K562 (cell line): ENCODE results near the gene FASTKD2. TPM values are rescaled to one million over a fixed set of nuclear protein-coding genes. Genes with fewer than 3 reads are reported as not detected.

Experiments
- ATAC-seq: fragments of 200-7000 bp; cut with Tn5 transposase; 3 replicates; pipeline ENCODE4 v1.9.1; 2020; ENCODE audit warnings: moderate library complexity
- BruUV-seq: library from RNA; stranded (reverse); fragments of 400-500 nt; replicated peaks from 2 replicates; lab custom pipeline; 2021; lab: Mats Ljungman, UMichigan
- CTCF ChIA-PET: fragments of 300-600 bp; formaldehyde crosslinking; extraction: SDS; loops from one replicate; lab custom pipeline; 2021; ENCODE audit warnings: low intra/inter-chr PET ratio; lab: Yijun Ruan, JAX
- POLR2A ChIA-PET: fragments of 300-600, 350-650 bp; sonication (Branson Sonifier 250); formaldehyde crosslinking; extraction: SDS; loops from one replicate; lab custom pipeline; 2021; ENCODE audit warnings: antibody characterized with exemption, inconsistent platforms; lab: Yijun Ruan, JAX
- DNase-seq, 4 experiments: peaks; one replicate each; pipeline versions ENCODE4 v3.0.0 to v3.0.0-alpha.2; 2011 to 2018; ENCODE audit warnings: low spot score in 3 of 4, mixed read lengths in 3 of 4; ENCODE audit errors: extremely low read depth in 1 of 4
- FAIRE-seq: peaks from 2 replicates; lab custom pipeline; 2011; peaks lifted over from hg19 to GRCh38; lab: Jason Lieb, UNC
- H2AFZ ChIP-seq: 2 replicates; pipeline ENCODE4 v1.6.0; 2011; ENCODE audit warnings: low read depth, low read length, control low read depth, inconsistent platforms
- H3K27ac ChIP-seq: fragments of 200-600 bp; 3 replicates; pipeline ENCODE4 v1.8.0; 2011; ENCODE audit warnings: low read depth, mild to moderate bottlenecking, control low read depth, inconsistent platforms, low read length, moderate library complexity, mixed read lengths; ENCODE audit errors: extremely low read depth
- H3K27me3 ChIP-seq, 2 experiments: fragments of 300-600 bp in 1 of 2; 2 replicates in 1 of 2; 3 replicates in 1 of 2; pipeline versions ENCODE4 v1.6.0 to v1.8.0; 2011; ENCODE audit warnings: inconsistent platforms in 2 of 2, low read length in 2 of 2, mild to moderate bottlenecking in 1 of 2, mixed read lengths in 1 of 2, moderate library complexity in 1 of 2; ENCODE audit not compliant: control insufficient read depth in 2 of 2, insufficient read depth in 2 of 2
- H3K36me3 ChIP-seq: fragments of 300-600 bp; 3 replicates; pipeline ENCODE4 v1.8.0; 2011; ENCODE audit warnings: mild to moderate bottlenecking, low read length, inconsistent platforms; ENCODE audit not compliant: control insufficient read depth, insufficient read depth
- H3K4me1 ChIP-seq, 2 experiments: fragments of 200-600 bp in 1 of 2; replicated peaks in 1 of 2; 2 replicates in 1 of 2; 3 replicates in 1 of 2; pipeline versions ENCODE4 v1.5.1 to v1.8.0; 2011; ENCODE audit warnings: inconsistent platforms in 2 of 2, low read length in 2 of 2, mild to moderate bottlenecking in 1 of 2, mixed read lengths in 1 of 2, moderate library complexity in 1 of 2; ENCODE audit not compliant: control insufficient read depth in 2 of 2, insufficient read depth in 2 of 2
- H3K4me2 ChIP-seq: 2 replicates; pipeline ENCODE4 v1.6.1; 2011; ENCODE audit warnings: low read length, control low read depth, inconsistent platforms, mixed read lengths; ENCODE audit not compliant: insufficient read depth
- H3K4me3 ChIP-seq: fragments of 200-600 bp; sonication (generic), shearing (Covaris generic); 2 replicates; pipeline ENCODE4 v1.5.1; 2016; ENCODE audit warnings: control low read depth, inconsistent platforms
- H3K79me2 ChIP-seq: fragments of 200-600 bp; 3 replicates; pipeline ENCODE4 v1.8.0; 2011; ENCODE audit warnings: low read length, inconsistent platforms; ENCODE audit not compliant: control insufficient read depth, insufficient read depth
- H3K9ac ChIP-seq, 2 experiments: 2 replicates each; pipeline versions ENCODE4 v1.6.0 to v1.6.1; 2011; ENCODE audit warnings: low read depth in 2 of 2, low read length in 2 of 2, control low read depth in 1 of 2, inconsistent platforms in 1 of 2, mild to moderate bottlenecking in 1 of 2, mixed read lengths in 1 of 2; ENCODE audit not compliant: insufficient read depth in 1 of 2
- H3K9me1 ChIP-seq: one replicate; pipeline ENCODE4 v1.6.0; 2011; ENCODE audit warnings: inconsistent platforms, mild to moderate bottlenecking, low read length, moderate library complexity; ENCODE audit not compliant: control insufficient read depth, insufficient read depth
- H3K9me3 ChIP-seq: replicated peaks from 2 replicates; pipeline ENCODE4 v1.5.1; 2011; ENCODE audit warnings: low read depth, low read length, inconsistent platforms; ENCODE audit not compliant: control insufficient read depth, insufficient read depth
- H4K20me1 ChIP-seq: replicated peaks from 2 replicates; pipeline ENCODE4 v1.6.1; 2011; ENCODE audit warnings: low read length, inconsistent platforms, mixed read lengths; ENCODE audit not compliant: control insufficient read depth, insufficient read depth
- BMI1 ChIP-seq: fragments of 150-350 bp; IDR thresholded peaks from 2 replicates; pipeline ENCODE4 v1.6.1; 2014; ENCODE audit warnings: low read length
- BRD9 ChIP-seq: fragments of 450-650 bp; IDR thresholded peaks from 2 replicates; pipeline ENCODE4 v1.6.1; 2018; ENCODE audit warnings: low read depth; ENCODE audit not compliant: partially characterized antibody
- HMG20A ChIP-seq: fragments of 450-650 bp; formaldehyde crosslinking; conservative IDR thresholded peaks from 2 replicates; pipeline ENCODE4 v1.4.0; 2020; ENCODE audit warnings: mild to moderate bottlenecking, mixed read lengths
- KDM4B ChIP-seq, 2 experiments: fragments of 450-650 bp in 1 of 2; sonication (generic) in 1 of 2; IDR thresholded peaks; 2 replicates each; pipeline ENCODE4 v1.6.1; 2016 to 2017; ENCODE audit warnings: borderline replicate concordance in 2 of 2, antibody characterized with exemption in 1 of 2, low read depth in 1 of 2, mild to moderate bottlenecking in 1 of 2
- MYNN ChIP-seq, 2 experiments: sonication (generic); formaldehyde crosslinking in 1 of 2; IDR thresholded peaks; 2 replicates each; pipeline versions ENCODE4 v1.5.0 to v1.6.1; 2016 to 2020; ENCODE audit warnings: antibody characterized with exemption in 1 of 2, missing genetic modification reagents in 1 of 2
- PHTF2 ChIP-seq: fragments of 250-450 bp; sonication (Bioruptor Pico); IDR thresholded peaks from 2 replicates; pipeline ENCODE4 v1.5.0; 2021; ENCODE audit warnings: mild to moderate bottlenecking
- WGBS: fragments of 100-300 bp; shearing (Covaris generic); methylation state at CpG from one replicate; pipeline ENCODE4 v1.1.6; 2016; ENCODE audit warnings: low coverage, mixed read lengths; ENCODE audit not compliant: insufficient coverage; ENCODE audit errors: missing lambda C conversion rate; 5-methylcytosine and 5-hydroxymethylcytosine counted together
- in situ Hi-C: fragments of 300-500 bp; cut with MboI; formaldehyde crosslinking; loops from 4 replicates; pipeline ENCODE4 v1.15.0; 2018; ENCODE audit warnings: inconsistent platforms, mixed read lengths
- intact Hi-C: fragments of 100-400 bp; cut with micrococcal nuclease; formaldehyde crosslinking; loops from 2 replicates; pipeline ENCODE4 v1.14.2; 2022
- polyA plus RNA-seq, 8 experiments: library from polyadenylated mRNA; depleted of rRNA in 4 of 8; stranded (reverse) in 5 of 8; unstranded in 3 of 8; fragments of >200 nt; fragmentation: Nextera tagmentation in 2 of 8; fragmentation: Illumina TruSeq in 1 of 8; extraction: Ambion mirVana in 2 of 8; extraction: Trizol in 1 of 8; gene quantifications; 2 replicates each; pipeline versions ENCODE4 v1.2.1 to v1.2.3, GENCODE V29; 2011 to 2014; ENCODE audit warnings: inconsistent platforms in 1 of 8, missing spikeins in 1 of 8
- total RNA-seq, 7 experiments: library from RNA; depleted of rRNA in 6 of 7; stranded (reverse); fragments of >200 nt in 6 of 7; fragmentation: Illumina TruSeq in 2 of 7; extraction: Trizol in 2 of 7; gene quantifications; 2 replicates each; pipeline versions ENCODE4 v1.2.1 to v1.2.3, GENCODE V29; 2011 to 2021; ENCODE audit warnings: low replicate concordance in 1 of 7
- TF ChIP-seq, protein P1 (sequence below): sonication (generic); formaldehyde crosslinking; IDR thresholded peaks from 2 replicates; pipeline ENCODE4 v1.5.0; 2020; ENCODE audit warnings: missing genetic modification reagents

FASTKD2 gene
- total and polyA plus RNA-seq, 9 of the 15 experiments (the other 6 are each of a cell fraction or from before 2014, with no cell fraction given), result 20.8 to 90.6 (median 39.1) TPM

DNA sequence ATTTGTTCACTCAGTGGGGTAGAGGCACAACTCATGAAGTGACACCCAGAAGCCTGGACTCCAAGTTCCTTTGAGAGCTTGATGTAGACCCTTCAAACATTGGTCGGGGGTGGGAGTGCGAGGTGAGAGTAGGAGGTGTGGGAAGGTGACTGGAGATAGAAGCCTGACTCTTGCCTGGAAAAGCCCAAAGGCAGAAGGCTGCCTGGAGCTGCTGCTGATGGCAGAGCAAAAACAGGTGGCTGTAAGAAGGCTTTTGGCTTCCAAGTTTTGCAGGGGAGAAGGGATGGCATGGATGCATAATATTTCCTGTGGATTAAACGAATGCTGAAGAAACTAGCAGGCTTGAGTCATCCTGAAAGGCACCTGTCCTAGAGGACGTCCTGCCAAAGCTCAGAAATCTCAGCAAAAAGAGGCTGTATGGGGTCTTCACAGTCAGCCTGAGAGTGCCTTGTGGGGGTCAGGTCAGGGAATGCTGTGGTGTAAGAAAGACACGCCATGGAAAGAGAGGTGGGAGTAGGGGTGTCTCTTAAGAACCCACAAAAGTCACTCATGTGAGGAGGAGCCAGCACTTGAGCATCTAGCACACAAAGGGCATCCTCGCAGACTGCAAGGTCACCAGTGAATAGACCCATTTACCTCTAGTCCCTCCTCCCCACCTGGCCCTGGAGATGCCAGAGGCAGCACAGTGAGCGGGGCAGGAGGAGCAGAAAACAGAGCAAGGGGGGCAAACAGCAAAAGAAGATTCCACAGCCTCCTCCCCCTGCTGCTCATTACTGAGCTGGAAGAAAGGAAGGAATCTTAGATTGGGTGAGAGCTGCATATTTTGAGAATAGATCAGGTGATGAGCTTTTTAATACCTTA, 37.5 kb downstream of the FASTKD2 start:
- BruUV-seq, result no TSS peak
- CTCF ChIA-PET, result no interaction called here

More for the DNA sequence above, 37.5 kb downstream of the FASTKD2 start:
- ATAC-seq (no peak), DNase-seq (no peak), FAIRE-seq (no peak)
- H3K9ac ChIP-seq, result no peak overlapping the region
- H4K20me1 ChIP-seq, result no peaks in the 10 kb centered on the region
- no peaks in the 10 kb centered on the region for H3K36me3 ChIP-seq
- H3K27me3 ChIP-seq, result no peaks in the 10 kb centered on the region
- H3K79me2 ChIP-seq, result no peaks in the 10 kb centered on the region
- no peak overlapping the region for H3K4me3 ChIP-seq
- TF ChIP-seq MYNN (IDR thresholded peaks at IDR 0.05) (no peak), MYNN (CRISPR knock-in tag; IDR thresholded peaks at IDR 0.05) (no peak), BMI1 (no peak), BRD9 (no peak), HMG20A (no peak), KDM4B (IDR thresholded peaks at IDR 0.05; ENCODE audit: borderline replicate concordance in 2 of 2, low read depth in 1 of 2) (no peak), PHTF2 (no peak)
- TF ChIP-seq, protein P1, sequence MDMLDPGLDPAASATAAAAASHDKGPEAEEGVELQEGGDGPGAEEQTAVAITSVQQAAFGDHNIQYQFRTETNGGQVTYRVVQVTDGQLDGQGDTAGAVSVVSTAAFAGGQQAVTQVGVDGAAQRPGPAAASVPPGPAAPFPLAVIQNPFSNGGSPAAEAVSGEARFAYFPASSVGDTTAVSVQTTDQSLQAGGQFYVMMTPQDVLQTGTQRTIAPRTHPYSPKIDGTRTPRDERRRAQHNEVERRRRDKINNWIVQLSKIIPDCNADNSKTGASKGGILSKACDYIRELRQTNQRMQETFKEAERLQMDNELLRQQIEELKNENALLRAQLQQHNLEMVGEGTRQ, result no peak
- H3K27ac ChIP-seq, result no peak overlapping the region
- POLR2A ChIA-PET, result interaction anchor here (0.6 kb wide), 1 partner anchor 8 kb away, joined by 3 read pairs; no protein-coding TSS in a partner anchor
- H3K9me3 ChIP-seq, result no peaks in the 10 kb centered on the region
- H3K9me1 ChIP-seq, result no peaks in the 10 kb centered on the region
- intact Hi-C loops (loop anchor here (5.0 to 10.0 kb wide), 2 partner anchors 184 to 932 kb away; no protein-coding TSS in a partner anchor), in situ Hi-C loops (no loop called here)
- no peak overlapping the region for H3K4me2 ChIP-seq
- no peaks in the 10 kb centered on the region for H3K4me1 ChIP-seq
- WGBS, result 42% methylated on average over 7 of the region's 7 CpGs
- no peak overlapping the region for H2AFZ ChIP-seq
